HEK293 (cell line): ENCODE measurements around the gene PEX11G.

Experiments used
- AEBP2 ChIP-seq: fragments of 450-650 bp; formaldehyde crosslinking; IDR thresholded peaks from 2 replicates; pipeline ENCODE4 v1.5.1; 2016; ENCODE audit warnings: missing biosample characterization, missing genetic modification characterization, borderline replicate concordance
- BCL11A ChIP-seq: fragments of 450-650 bp; formaldehyde crosslinking; IDR thresholded peaks from 2 replicates; pipeline ENCODE4 v1.5.1; 2016; ENCODE audit warnings: low read depth, missing biosample characterization, missing genetic modification characterization
- GLIS2 ChIP-seq: fragments of 450-650 bp; formaldehyde crosslinking; IDR thresholded peaks from 2 replicates; pipeline ENCODE4 v1.5.1; 2016; ENCODE audit warnings: missing biosample characterization, missing genetic modification characterization
- HOXD13 ChIP-seq: sonication (generic); formaldehyde crosslinking; IDR thresholded peaks from 2 replicates; pipeline ENCODE4 v1.8.0; 2022; ENCODE audit warnings: missing genetic modification reagents, borderline replicate concordance
- MZF1 ChIP-seq: fragments of 450-650 bp; formaldehyde crosslinking; IDR thresholded peaks from 2 replicates; pipeline ENCODE4 v1.5.1; 2017; ENCODE audit warnings: missing biosample characterization, missing genetic modification characterization, borderline replicate concordance
- PATZ1 ChIP-seq: fragments of 450-650 bp; formaldehyde crosslinking; IDR thresholded peaks from 2 replicates; pipeline ENCODE4 v1.5.1; 2016; ENCODE audit warnings: missing biosample characterization, missing genetic modification characterization
- PRDM4 ChIP-seq: fragments of 450-650 bp; formaldehyde crosslinking; IDR thresholded peaks from 2 replicates; pipeline ENCODE4 v1.5.1; 2017; ENCODE audit warnings: missing biosample characterization, missing genetic modification characterization
- RBAK ChIP-seq: fragments of 450-650 bp; formaldehyde crosslinking; IDR thresholded peaks from 2 replicates; pipeline ENCODE4 v1.5.1; 2016; ENCODE audit warnings: missing biosample characterization, missing genetic modification characterization
- SALL2 ChIP-seq: fragments of 450-650 bp; formaldehyde crosslinking; IDR thresholded peaks from 2 replicates; pipeline ENCODE4 v1.5.0; 2017; ENCODE audit warnings: missing biosample characterization, mild to moderate bottlenecking, missing genetic modification characterization, borderline replicate concordance
- YY1 ChIP-seq: fragments of 450-650 bp; formaldehyde crosslinking; IDR thresholded peaks from 2 replicates; pipeline ENCODE4 v1.5.1; 2018; ENCODE audit warnings: missing biosample characterization, missing genetic modification characterization
- ZBTB20 ChIP-seq: fragments of 450-650 bp; formaldehyde crosslinking; IDR thresholded peaks from 2 replicates; pipeline ENCODE4 v1.5.1; 2016; ENCODE audit warnings: missing biosample characterization, missing genetic modification characterization
- ZBTB21 ChIP-seq: fragments of 450-650 bp; formaldehyde crosslinking; IDR thresholded peaks from 2 replicates; pipeline ENCODE4 v1.5.1; 2017; ENCODE audit warnings: missing biosample characterization, missing genetic modification characterization
- ZBTB7A ChIP-seq: fragments of 450-650 bp; formaldehyde crosslinking; IDR thresholded peaks from 2 replicates; pipeline ENCODE4 v1.5.1; 2016; ENCODE audit warnings: low read depth, missing biosample characterization, missing genetic modification characterization
- ZEB2 ChIP-seq: fragments of 450-650 bp; formaldehyde crosslinking; IDR thresholded peaks from 2 replicates; pipeline ENCODE4 v1.5.1; 2016; ENCODE audit warnings: missing biosample characterization, missing genetic modification characterization
- ZNF138 ChIP-seq: fragments of 450-650 bp; formaldehyde crosslinking; IDR thresholded peaks from 2 replicates; pipeline ENCODE4 v1.5.1; 2016; ENCODE audit warnings: missing biosample characterization, missing genetic modification characterization, borderline replicate concordance
- ZNF140 ChIP-seq: fragments of 450-650 bp; formaldehyde crosslinking; IDR thresholded peaks from 2 replicates; pipeline ENCODE4 v1.5.1; 2016; ENCODE audit warnings: missing biosample characterization, missing genetic modification characterization
- ZNF146 ChIP-seq: fragments of 450-650 bp; formaldehyde crosslinking; IDR thresholded peaks from 2 replicates; pipeline ENCODE4 v1.5.1; 2016; ENCODE audit warnings: missing biosample characterization, missing genetic modification characterization
- ZNF155 ChIP-seq: fragments of 450-650 bp; formaldehyde crosslinking; IDR thresholded peaks from 2 replicates; pipeline ENCODE4 v1.5.1; 2016; ENCODE audit warnings: missing biosample characterization, missing genetic modification characterization
- ZNF175 ChIP-seq: fragments of 450-650 bp; formaldehyde crosslinking; IDR thresholded peaks from 2 replicates; pipeline ENCODE4 v1.5.1; 2016; ENCODE audit warnings: missing biosample characterization, missing genetic modification characterization
- ZNF280D ChIP-seq: fragments of 450-650 bp; formaldehyde crosslinking; IDR thresholded peaks from 2 replicates; pipeline ENCODE4 v1.5.1; 2016; ENCODE audit warnings: missing biosample characterization, missing genetic modification characterization
- ZNF324 ChIP-seq: fragments of 450-650 bp; formaldehyde crosslinking; IDR thresholded peaks from 2 replicates; pipeline ENCODE4 v1.5.1; 2016; ENCODE audit warnings: missing biosample characterization, missing genetic modification characterization
- ZNF48 ChIP-seq: fragments of 450-650 bp; formaldehyde crosslinking; IDR thresholded peaks from 2 replicates; pipeline ENCODE4 v1.5.1; 2016; ENCODE audit warnings: missing biosample characterization, missing genetic modification characterization
- ZNF558 ChIP-seq: fragments of 450-650 bp; formaldehyde crosslinking; IDR thresholded peaks from 2 replicates; pipeline ENCODE4 v1.5.1; 2016; ENCODE audit warnings: missing biosample characterization, missing genetic modification characterization
- ZSCAN16 ChIP-seq: fragments of 450-650 bp; formaldehyde crosslinking; IDR thresholded peaks from 2 replicates; pipeline ENCODE4 v1.5.1; 2016; ENCODE audit warnings: missing biosample characterization, missing genetic modification characterization
- ZSCAN18 ChIP-seq: fragments of 450-650 bp; formaldehyde crosslinking; IDR thresholded peaks from 2 replicates; pipeline ENCODE4 v1.5.1; 2016; ENCODE audit warnings: missing biosample characterization, missing genetic modification characterization
- ZSCAN30 ChIP-seq: fragments of 450-650 bp; IDR thresholded peaks from 2 replicates; pipeline ENCODE4 v1.5.1; 2018; ENCODE audit warnings: missing biosample characterization, mild to moderate bottlenecking, missing genetic modification characterization, moderate library complexity

PEX11G gene

GRCh38 chr19:7515645-7516151 lies 26.9 kb upstream of the PEX11G start, which contains the start of gene ZNF358 (continued):
- TF ChIP-seq YY1 (peak; percentile 46), ZBTB7A (tag by site-specific recombination) (no peak; the same call in 1 of the 2 replicates), SALL2 (tag by site-specific recombination) (no peak), ZSCAN16 (tag by site-specific recombination) (no peak), ZSCAN30 (tag by site-specific recombination) (0 out of 2 replicates have a peak, but pooled peaks have one; percentile 53), ZNF175 (tag by site-specific recombination) (no peak), ZBTB20 (tag by site-specific recombination) (no peak; the same call in none of the 2 replicates), ZNF146 (tag by site-specific recombination) (no peak), ZEB2 (tag by site-specific recombination) (no peak), ZNF280D (tag by site-specific recombination) (no peak), PATZ1 (no peak; the same call in 1 of the 2 replicates), AEBP2 (no peak), RBAK (0 out of 2 replicates have a peak, but pooled peaks have one; percentile 20), MZF1 (tag by site-specific recombination) (no peak), ZNF48 (tag by site-specific recombination) (no peak), ZNF324 (tag by site-specific recombination) (peak; percentile 52; the same call in 1 of the 2 replicates), ZNF558 (tag by site-specific recombination) (no peak), PRDM4 (tag by site-specific recombination) (no peak), ZNF155 (tag by site-specific recombination) (no peak), GLIS2 (tag by site-specific recombination) (no peak), HOXD13 (CRISPR knock-in tag) (no peak), ZBTB21 (tag by site-specific recombination) (no peak; the same call in 1 of the 2 replicates), ZSCAN18 (tag by site-specific recombination) (peak; percentile 56; the same call in 1 of the 2 replicates), BCL11A (tag by site-specific recombination) (no peak), ZNF138 (no peak), ZNF140 (no peak)
